GM23338 (cell line): ENCODE measurements around the gene MGAT2. TPM values are rescaled to one million over a fixed set of nuclear protein-coding genes. Genes with fewer than 3 reads are reported as not detected.

Source experiments
- REST ChIP-seq: IDR thresholded peaks from one replicate; pipeline ENCODE4 v1.6.1; 2018; ENCODE audit warnings: antibody characterized with exemption; ENCODE audit not compliant: unreplicated experiment
- polyA plus RNA-seq: library from polyadenylated mRNA; unstranded; fragments of >200 nt; fragmentation: Nextera tagmentation; extraction: Ambion mirVana; gene quantifications from 2 replicates; pipeline ENCODE4 v1.2.1, GENCODE V29; 2016
- total RNA-seq: library from RNA; depleted of rRNA; stranded (reverse); fragments of >200 nt; shearing (Covaris generic); gene quantifications from 2 replicates; pipeline ENCODE4 v1.2.3, GENCODE V29; 2014
- TF ChIP-seq, protein P1 (sequence below): fragments of 250-450 bp; sonication (Bioruptor Pico); IDR thresholded peaks from 2 replicates; pipeline ENCODE4 v1.5.0; 2020; ENCODE audit warnings: mild to moderate bottlenecking, moderate library complexity

MGAT2 gene
- total and polyA plus RNA-seq, 2 experiments from 2014 or later, result 10.1 to 31.6 TPM

DNA sequence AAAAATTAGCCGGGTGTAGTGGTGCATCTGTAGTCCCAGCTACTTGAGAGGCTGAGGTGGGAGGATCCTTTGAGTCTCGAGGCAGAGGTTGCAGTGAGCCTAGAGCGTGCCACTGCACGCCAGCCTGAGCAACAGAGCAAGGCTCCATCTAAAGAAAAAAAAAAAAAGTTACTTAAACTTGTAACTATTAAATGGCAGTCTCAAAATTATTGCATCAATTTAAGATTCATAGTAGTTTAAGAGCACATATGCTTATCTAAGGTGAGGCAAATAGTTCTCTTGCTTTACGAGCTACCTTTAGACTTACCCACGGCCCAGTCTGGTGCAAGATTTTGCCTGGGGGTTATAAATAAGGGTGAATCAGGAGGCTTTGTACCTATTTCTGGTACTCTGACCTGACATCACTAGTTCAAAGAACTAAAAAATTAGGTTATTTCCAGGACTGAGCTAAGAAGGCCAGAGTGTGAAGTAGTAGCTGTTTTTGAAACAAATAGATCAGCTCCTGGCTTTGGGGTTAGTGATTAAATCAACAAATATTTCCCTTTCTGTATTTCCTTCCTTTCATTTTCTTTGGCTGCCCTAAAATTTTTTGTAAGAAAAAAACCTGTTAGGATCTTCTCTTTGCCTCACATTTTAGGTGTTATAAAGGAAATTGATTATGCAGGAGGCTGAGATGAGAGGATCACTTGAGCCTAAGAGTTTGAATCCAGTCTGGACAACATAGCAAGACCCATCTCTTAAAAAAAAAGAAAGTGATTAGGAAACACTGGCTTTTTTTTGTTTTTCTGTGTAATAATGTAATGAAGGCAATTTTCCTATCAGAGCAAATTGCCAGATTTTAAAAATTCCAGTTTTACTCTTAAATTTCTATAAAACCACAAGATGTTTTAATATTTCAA is 3.6 kb downstream of the MGAT2 start (continued):
- TF ChIP-seq, protein P1, sequence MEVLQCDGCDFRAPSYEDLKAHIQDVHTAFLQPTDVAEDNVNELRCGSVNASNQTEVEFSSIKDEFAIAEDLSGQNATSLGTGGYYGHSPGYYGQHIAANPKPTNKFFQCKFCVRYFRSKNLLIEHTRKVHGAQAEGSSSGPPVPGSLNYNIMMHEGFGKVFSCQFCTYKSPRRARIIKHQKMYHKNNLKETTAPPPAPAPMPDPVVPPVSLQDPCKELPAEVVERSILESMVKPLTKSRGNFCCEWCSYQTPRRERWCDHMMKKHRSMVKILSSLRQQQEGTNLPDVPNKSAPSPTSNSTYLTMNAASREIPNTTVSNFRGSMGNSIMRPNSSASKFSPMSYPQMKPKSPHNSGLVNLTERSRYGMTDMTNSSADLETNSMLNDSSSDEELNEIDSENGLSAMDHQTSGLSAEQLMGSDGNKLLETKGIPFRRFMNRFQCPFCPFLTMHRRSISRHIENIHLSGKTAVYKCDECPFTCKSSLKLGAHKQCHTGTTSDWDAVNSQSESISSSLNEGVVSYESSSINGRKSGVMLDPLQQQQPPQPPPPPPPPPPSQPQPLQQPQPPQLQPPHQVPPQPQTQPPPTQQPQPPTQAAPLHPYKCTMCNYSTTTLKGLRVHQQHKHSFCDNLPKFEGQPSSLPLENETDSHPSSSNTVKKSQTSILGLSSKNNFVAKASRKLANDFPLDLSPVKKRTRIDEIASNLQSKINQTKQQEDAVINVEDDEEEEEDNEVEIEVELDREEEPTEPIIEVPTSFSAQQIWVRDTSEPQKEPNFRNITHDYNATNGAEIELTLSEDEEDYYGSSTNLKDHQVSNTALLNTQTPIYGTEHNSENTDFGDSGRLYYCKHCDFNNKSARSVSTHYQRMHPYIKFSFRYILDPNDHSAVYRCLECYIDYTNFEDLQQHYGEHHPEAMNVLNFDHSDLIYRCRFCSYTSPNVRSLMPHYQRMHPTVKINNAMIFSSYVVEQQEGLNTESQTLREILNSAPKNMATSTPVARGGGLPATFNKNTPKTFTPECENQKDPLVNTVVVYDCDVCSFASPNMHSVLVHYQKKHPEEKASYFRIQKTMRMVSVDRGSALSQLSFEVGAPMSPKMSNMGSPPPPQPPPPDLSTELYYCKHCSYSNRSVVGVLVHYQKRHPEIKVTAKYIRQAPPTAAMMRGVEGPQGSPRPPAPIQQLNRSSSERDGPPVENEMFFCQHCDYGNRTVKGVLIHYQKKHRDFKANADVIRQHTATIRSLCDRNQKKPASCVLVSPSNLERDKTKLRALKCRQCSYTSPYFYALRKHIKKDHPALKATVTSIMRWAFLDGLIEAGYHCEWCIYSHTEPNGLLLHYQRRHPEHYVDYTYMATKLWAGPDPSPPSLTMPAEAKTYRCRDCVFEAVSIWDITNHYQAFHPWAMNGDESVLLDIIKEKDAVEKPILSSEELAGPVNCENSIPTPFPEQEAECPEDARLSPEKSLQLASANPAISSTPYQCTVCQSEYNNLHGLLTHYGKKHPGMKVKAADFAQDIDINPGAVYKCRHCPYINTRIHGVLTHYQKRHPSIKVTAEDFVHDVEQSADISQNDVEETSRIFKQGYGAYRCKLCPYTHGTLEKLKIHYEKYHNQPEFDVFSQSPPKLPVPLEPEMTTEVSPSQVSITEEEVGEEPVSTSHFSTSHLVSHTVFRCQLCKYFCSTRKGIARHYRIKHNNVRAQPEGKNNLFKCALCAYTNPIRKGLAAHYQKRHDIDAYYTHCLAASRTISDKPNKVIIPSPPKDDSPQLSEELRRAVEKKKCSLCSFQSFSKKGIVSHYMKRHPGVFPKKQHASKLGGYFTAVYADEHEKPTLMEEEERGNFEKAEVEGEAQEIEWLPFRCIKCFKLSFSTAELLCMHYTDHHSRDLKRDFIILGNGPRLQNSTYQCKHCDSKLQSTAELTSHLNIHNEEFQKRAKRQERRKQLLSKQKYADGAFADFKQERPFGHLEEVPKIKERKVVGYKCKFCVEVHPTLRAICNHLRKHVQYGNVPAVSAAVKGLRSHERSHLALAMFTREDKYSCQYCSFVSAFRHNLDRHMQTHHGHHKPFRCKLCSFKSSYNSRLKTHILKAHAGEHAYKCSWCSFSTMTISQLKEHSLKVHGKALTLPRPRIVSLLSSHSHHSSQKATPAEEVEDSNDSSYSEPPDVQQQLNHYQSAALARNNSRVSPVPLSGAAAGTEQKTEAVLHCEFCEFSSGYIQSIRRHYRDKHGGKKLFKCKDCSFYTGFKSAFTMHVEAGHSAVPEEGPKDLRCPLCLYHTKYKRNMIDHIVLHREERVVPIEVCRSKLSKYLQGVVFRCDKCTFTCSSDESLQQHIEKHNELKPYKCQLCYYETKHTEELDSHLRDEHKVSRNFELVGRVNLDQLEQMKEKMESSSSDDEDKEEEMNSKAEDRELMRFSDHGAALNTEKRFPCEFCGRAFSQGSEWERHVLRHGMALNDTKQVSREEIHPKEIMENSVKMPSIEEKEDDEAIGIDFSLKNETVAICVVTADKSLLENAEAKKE (CRISPR knock-in tag), result no peak
- no peak for TF ChIP-seq REST
